NCI-H1092 treated with DMSO at 0.1 percent for 48 hours (cell line): ENCODE results near the gene QKI.
"Not testable (repeated sequence)": the region's sequence is repeated elsewhere in the genome, so short reads cannot be mapped to it uniquely, and the experiment has no call there.

ENCODE experiments used
- DNase-seq: peaks from one replicate; lab custom pipeline; 2025; lab: John Stamatoyannopoulos, UW

The QKI gene

GRCh38 chr6:163414117-163414945 is at the start of gene QKI:
QKI (plus strand) TSS chr6:163414718; CDS start chr6:163415194, 476 bp downstream.
- peak; percentile 82 for DNase-seq

GRCh38 chr6:163366288-163366687 is 48.2 kb upstream of the QKI start:
- no peak for DNase-seq

- no peak for DNase-seq
Measured at GRCh38 chr6:163367497-163368183, 46.9 kb upstream of the QKI start.

GRCh38 chr6:163369141-163369540 is 45.4 kb upstream of the QKI start:
- DNase-seq, result no peak

- DNase-seq, result no peak
Measured at GRCh38 chr6:163369628-163370365, 44.7 kb upstream of the QKI start.

GRCh38 chr6:163370464-163371117 is 43.9 kb upstream of the QKI start:
- no peak for DNase-seq

GRCh38 chr6:163371129-163371528 is 43.4 kb upstream of the QKI start:
- DNase-seq, result no peak

- DNase-seq, result no peak
Measured at GRCh38 chr6:163373240-163373639, 41.3 kb upstream of the QKI start.

- DNase-seq, result no peak
Measured at GRCh38 chr6:163375361-163375760, 39.2 kb upstream of the QKI start.

GRCh38 chr6:163376187-163376586 is 38.3 kb upstream of the QKI start:
- no peak for DNase-seq

- DNase-seq, result no peak
Measured at GRCh38 chr6:163377561-163377960, 37.0 kb upstream of the QKI start.

GRCh38 chr6:163380216-163380615 is 34.3 kb upstream of the QKI start:
- no peak for DNase-seq

GRCh38 chr6:163381118-163381756 is 33.3 kb upstream of the QKI start:
- DNase-seq, result no peak

GRCh38 chr6:163383396-163383795 is 31.1 kb upstream of the QKI start:
- not testable (repeated sequence) for DNase-seq

GRCh38 chr6:163383912-163384311 is 30.6 kb upstream of the QKI start:
- no peak for DNase-seq

- no peak for DNase-seq
Measured at GRCh38 chr6:163384510-163384909, 30.0 kb upstream of the QKI start.

GRCh38 chr6:163385503-163385902 is 29.0 kb upstream of the QKI start:
- not testable (repeated sequence) for DNase-seq

- DNase-seq, result no peak
Measured at GRCh38 chr6:163386329-163386908, 28.1 kb upstream of the QKI start.

- no peak for DNase-seq
Measured at GRCh38 chr6:163387317-163387716, 27.2 kb upstream of the QKI start.

- DNase-seq, result no peak
Measured at GRCh38 chr6:163389354-163389753, 25.2 kb upstream of the QKI start.

- no peak for DNase-seq
Measured at GRCh38 chr6:163390770-163391169, 23.7 kb upstream of the QKI start.
